H1 (cell line): ENCODE data around the gene PHETA1. TPM values are rescaled to one million over a fixed set of nuclear protein-coding genes. Genes with fewer than 3 reads are reported as not detected.

ENCODE experiments used
- CTCF ChIA-PET: fragments of 300-600 bp; sonication (Branson Sonifier 250); formaldehyde crosslinking; loops from one replicate; lab custom pipeline; 2021; ENCODE audit not compliant: partially characterized antibody; lab: Charles Lee
- POLR2A ChIA-PET: fragments of 300-600 bp; sonication (Branson Sonifier 250); formaldehyde crosslinking; loops from one replicate; lab custom pipeline; 2021; ENCODE audit warnings: inconsistent platforms; ENCODE audit not compliant: partially characterized antibody; lab: Charles Lee
- DNase-seq, 2 experiments: peaks; one replicate each; pipeline versions ENCODE4 v3.0.0 to v3.0.0-alpha.2; 2010 to 2022; ENCODE audit warnings: low spot score in 2 of 2, low read depth in 1 of 2, mixed read lengths in 1 of 2
- FAIRE-seq: peaks from 2 replicates; lab custom pipeline; 2011; peaks lifted over from hg19 to GRCh38; lab: Jason Lieb, UNC
- H2AFZ ChIP-seq: 2 replicates; pipeline ENCODE4 v1.8.1; 2012; ENCODE audit warnings: low read length, inconsistent platforms
- H2AK5ac ChIP-seq: 2 replicates; pipeline ENCODE4 v1.6.1; 2013; ENCODE audit warnings: low read depth, low read length
- H2BK120ac ChIP-seq: replicated peaks from 2 replicates; pipeline ENCODE3; 2013; ENCODE audit warnings: low read depth, low read length, inconsistent platforms
- H2BK12ac ChIP-seq: 2 replicates; pipeline ENCODE4 v1.6.1; 2013; ENCODE audit warnings: low read depth, low read length
- H2BK15ac ChIP-seq: 2 replicates; pipeline ENCODE4 v1.6.1; 2013; ENCODE audit warnings: low read length
- H2BK20ac ChIP-seq: 2 replicates; pipeline ENCODE4 v1.6.1; 2013; ENCODE audit warnings: low read length
- H2BK5ac ChIP-seq: 2 replicates; pipeline ENCODE4 v1.6.1; 2013; ENCODE audit warnings: low read depth, low read length
- H3K14ac ChIP-seq: 2 replicates; pipeline ENCODE4 v1.6.1; 2013; ENCODE audit warnings: inconsistent platforms; ENCODE audit not compliant: insufficient read length
- H3K18ac ChIP-seq: 2 replicates; pipeline ENCODE4 v1.6.1; 2013; ENCODE audit warnings: low read length; ENCODE audit errors: extremely low read depth
- H3K23ac ChIP-seq: 2 replicates; pipeline ENCODE4 v1.6.1; 2013; ENCODE audit warnings: inconsistent platforms; ENCODE audit not compliant: insufficient read length
- H3K23me2 ChIP-seq: 2 replicates; pipeline ENCODE4 v1.6.1; 2013; ENCODE audit warnings: low read depth, low read length
- H3K27ac ChIP-seq: 2 replicates; pipeline ENCODE4 v1.6.1; 2011; ENCODE audit warnings: low read depth, low read length, inconsistent platforms
- H3K27me3 ChIP-seq, 4 experiments: replicated peaks in 1 of 4; 1 replicate in 1 of 4; 2 replicates in 3 of 4; pipeline versions ENCODE4 v1.6.1 to v1.8.1; 2011 to 2013; ENCODE audit warnings: low read length in 3 of 4, mild to moderate bottlenecking in 3 of 4, inconsistent platforms in 2 of 4, mixed read lengths in 2 of 4, moderate library complexity in 1 of 4; ENCODE audit not compliant: control insufficient read depth in 3 of 4, insufficient read depth in 3 of 4; ENCODE audit errors: extremely low read depth in 1 of 4
- H3K36me3 ChIP-seq, 4 experiments: 2 replicates each; pipeline versions ENCODE4 v1.6.1 to v1.8.1; 2011 to 2013; ENCODE audit warnings: mild to moderate bottlenecking in 4 of 4, low read length in 3 of 4, moderate library complexity in 2 of 4, control low read depth in 1 of 4, inconsistent platforms in 1 of 4; ENCODE audit not compliant: insufficient read depth in 4 of 4, control insufficient read depth in 2 of 4
- H3K4ac ChIP-seq: replicated peaks from 2 replicates; pipeline ENCODE3; 2013; ENCODE audit warnings: low read length, low read depth, mixed read lengths, inconsistent platforms; ENCODE audit not compliant: insufficient read length
- H3K4me1 ChIP-seq, 4 experiments: replicated peaks in 1 of 4; 1 replicate in 1 of 4; 2 replicates in 3 of 4; pipeline versions ENCODE4 v1.6.1 to v1.8.1; 2011 to 2013; ENCODE audit warnings: low read length in 3 of 4, inconsistent platforms in 2 of 4, mixed read lengths in 1 of 4; ENCODE audit not compliant: insufficient read depth in 4 of 4, control insufficient read depth in 3 of 4
- H3K4me2 ChIP-seq, 2 experiments: 2 replicates each; pipeline versions ENCODE4 v1.6.1 to v1.8.1; 2011 to 2013; ENCODE audit warnings: low read depth in 2 of 2, low read length in 2 of 2, control low read depth in 1 of 2, inconsistent platforms in 1 of 2, mild to moderate bottlenecking in 1 of 2; ENCODE audit not compliant: insufficient read depth in 1 of 2
- H3K4me3 ChIP-seq, 4 experiments: fragments of 200-600, 300-600 bp in 1 of 4; sonication (generic), shearing (Covaris generic), sonication (Bioruptor Twin) in 1 of 4; 2 replicates each; pipeline versions ENCODE4 v1.5.1 to v1.8.1; 2011 to 2016; ENCODE audit warnings: low read length in 4 of 4, low read depth in 3 of 4, control low read depth in 2 of 4, inconsistent platforms in 2 of 4, mild to moderate bottlenecking in 2 of 4, mixed read lengths in 1 of 4, moderate library complexity in 1 of 4; ENCODE audit not compliant: insufficient read depth in 2 of 4; ENCODE audit errors: extremely low read depth in 1 of 4
- H3K56ac ChIP-seq: replicated peaks from 2 replicates; pipeline ENCODE3; 2013; ENCODE audit warnings: low read depth, mild to moderate bottlenecking, mixed read lengths, low read length, inconsistent platforms; ENCODE audit not compliant: insufficient read length
- H3K79me1 ChIP-seq: 2 replicates; pipeline ENCODE4 v1.6.1; 2013; ENCODE audit warnings: low read depth, low read length, control low read depth
- H3K79me2 ChIP-seq, 2 experiments: 2 replicates each; pipeline versions ENCODE4 v1.6.1 to v1.8.1; 2012 to 2013; ENCODE audit warnings: low read length in 2 of 2, mild to moderate bottlenecking in 2 of 2, inconsistent platforms in 1 of 2; ENCODE audit not compliant: insufficient read depth in 2 of 2, control insufficient read depth in 1 of 2
- H3K9ac ChIP-seq, 4 experiments: replicated peaks in 1 of 4; 1 replicate in 1 of 4; 2 replicates in 3 of 4; pipeline versions ENCODE4 v1.6.1 to v1.8.1; 2011 to 2013; ENCODE audit warnings: low read depth in 3 of 4, low read length in 3 of 4, control low read depth in 2 of 4, mild to moderate bottlenecking in 2 of 4, moderate library complexity in 2 of 4, inconsistent platforms in 1 of 4; ENCODE audit errors: extremely low read depth in 1 of 4
- H3K9me3 ChIP-seq, 2 experiments: 2 replicates each; pipeline versions ENCODE4 v1.6.1 to v1.8.1; 2012 to 2013; ENCODE audit warnings: mild to moderate bottlenecking in 2 of 2, moderate library complexity in 2 of 2, control low read depth in 1 of 2, inconsistent platforms in 1 of 2, low read depth in 1 of 2, low read length in 1 of 2, mixed read lengths in 1 of 2; ENCODE audit not compliant: insufficient read depth in 2 of 2
- H4K20me1 ChIP-seq, 2 experiments: replicated peaks in 1 of 2; 2 replicates each; pipeline versions ENCODE3 to v1.8.1; 2011 to 2013; ENCODE audit warnings: inconsistent platforms in 2 of 2, low read length in 2 of 2, mild to moderate bottlenecking in 1 of 2; ENCODE audit not compliant: insufficient read depth in 2 of 2, control insufficient read depth in 1 of 2
- H4K5ac ChIP-seq: 2 replicates; pipeline ENCODE4 v1.6.1; 2013; ENCODE audit warnings: low read length, low read depth, mixed read lengths, inconsistent platforms; ENCODE audit not compliant: insufficient read length
- H4K8ac ChIP-seq: 2 replicates; pipeline ENCODE4 v1.8.0; 2013; ENCODE audit warnings: mild to moderate bottlenecking, moderate library complexity, low read length, inconsistent platforms; ENCODE audit not compliant: insufficient read depth; ENCODE audit errors: extremely low read depth
- H4K91ac ChIP-seq: replicated peaks from 2 replicates; pipeline ENCODE3; 2013; ENCODE audit warnings: low read length, mixed read lengths, inconsistent platforms; ENCODE audit not compliant: insufficient read length
- CTBP2 ChIP-seq: IDR thresholded peaks from 2 replicates; pipeline ENCODE4 v1.7.0; 2011; ENCODE audit warnings: borderline replicate concordance, mild to moderate bottlenecking, moderate library complexity, mixed read lengths, low read length; ENCODE audit not compliant: insufficient read depth, insufficient read length
- CTCF ChIP-seq, 3 experiments: IDR thresholded peaks; 1 replicate in 2 of 3; 2 replicates in 1 of 3; pipeline versions ENCODE4 v1.5.1 to v1.6.1; 2011; ENCODE audit warnings: low read length in 3 of 3, mild to moderate bottlenecking in 3 of 3, inconsistent platforms in 2 of 3, low read depth in 1 of 3, moderate library complexity in 1 of 3; ENCODE audit not compliant: insufficient read depth in 1 of 3; ENCODE audit errors: control extremely low read depth in 1 of 3
- EP300 ChIP-seq, 2 experiments: IDR thresholded peaks; 1 replicate in 1 of 2; 2 replicates in 1 of 2; pipeline ENCODE4 v1.6.1; 2011 to 2012; ENCODE audit warnings: low read depth in 2 of 2, low read length in 2 of 2, mild to moderate bottlenecking in 2 of 2, borderline replicate concordance in 1 of 2, inconsistent platforms in 1 of 2, moderate library complexity in 1 of 2
- JUN ChIP-seq: IDR thresholded peaks from 2 replicates; pipeline ENCODE4 v1.6.1; 2011; ENCODE audit warnings: low read depth, mild to moderate bottlenecking, improper control_type of control experiment, low read length
- RFX5 ChIP-seq: IDR thresholded peaks from 2 replicates; pipeline ENCODE4 v1.6.1; 2011; ENCODE audit warnings: low read depth, low read length, improper control_type of control experiment, borderline replicate concordance
- SIN3A ChIP-seq, 2 experiments: IDR thresholded peaks in 1 of 2; conservative IDR thresholded peaks in 1 of 2; 2 replicates each; pipeline ENCODE4 v1.6.1; 2011 to 2012; ENCODE audit warnings: low read length in 2 of 2, improper control_type of control experiment in 1 of 2, low read depth in 1 of 2, mild to moderate bottlenecking in 1 of 2
- SIX5 ChIP-seq: IDR thresholded peaks from 2 replicates; pipeline ENCODE4 v1.6.1; 2011; ENCODE audit warnings: mild to moderate bottlenecking, low read depth, low read length
- SRF ChIP-seq: IDR thresholded peaks from 2 replicates; pipeline ENCODE4 v1.6.1; 2011; ENCODE audit warnings: mild to moderate bottlenecking, low read depth, low read length, moderate library complexity
- TAF1 ChIP-seq: IDR thresholded peaks from 2 replicates; pipeline ENCODE4 v1.6.1; 2011; ENCODE audit warnings: mild to moderate bottlenecking, low read depth, low read length
- ZNF274 ChIP-seq: IDR thresholded peaks from 2 replicates; pipeline ENCODE4 v1.7.0; 2012; ENCODE audit warnings: low read length, borderline replicate concordance; ENCODE audit errors: extremely low read depth
- WGBS, 2 experiments: shearing (Covaris generic) in 1 of 2; methylation state at CpG; one replicate each; pipeline versions ENCODE4 v1.1.6 to v1.1.7; 2013 to 2015; ENCODE audit warnings: low lambda C conversion rate in 2 of 2, mixed read lengths in 2 of 2, inconsistent platforms in 1 of 2, low coverage in 1 of 2, missing lambda C conversion rate in 1 of 2; ENCODE audit not compliant: insufficient replicate concordance in 2 of 2, insufficient coverage in 1 of 2, insufficient read length in 1 of 2; ENCODE audit errors: extremely low coverage in 1 of 2, missing lambda C conversion rate in 1 of 2; 5-methylcytosine and 5-hydroxymethylcytosine counted together
- polyA plus RNA-seq, 7 experiments: library from polyadenylated mRNA; depleted of rRNA in 3 of 7; stranded (reverse) in 5 of 7; unstranded in 2 of 7; fragments of >200 nt in 5 of 7; fragments of 200-250 nt in 2 of 7; gene quantifications; 1 replicate in 5 of 7; 2 replicates in 1 of 7; 4 replicates in 1 of 7; pipeline versions ENCODE4 v1.2.1 to v1.2.3, GENCODE V29; 2011 to 2013; ENCODE audit warnings: missing spikeins in 2 of 7, mixed read lengths in 2 of 7
- total RNA-seq: library from RNA; stranded (reverse); fragmentation: NEBNext Ultra II Directional; extraction: Animal tissue kit (Norgen Biotek cat#: 25700); gene quantifications from 2 replicates; pipeline ENCODE4 v1.2.1, GENCODE V29; 2021

Gene PHETA1
- total and polyA plus RNA-seq, 2 of the 8 experiments (the other 6 are each of a cell fraction or from before 2014, with no cell fraction given), result 5.2 to 12.3 TPM

- Histone ChIP-seq H3K14ac (no peak overlapping the region), H3K36me3 (no peaks in the 10 kb centered on the region), H3K23ac (no peak overlapping the region), H4K20me1 (no peaks in the 10 kb centered on the region), H3K4me3 (no peak overlapping the region), H2BK20ac (no peak overlapping the region), H2BK12ac (peak overlapping the region; percentile 50; the same call in 1 of the 2 replicates), H2AK5ac (no peak overlapping the region), H2BK15ac (no peak overlapping the region), H4K8ac (no peak overlapping the region), H4K5ac (no peak overlapping the region), H3K4me2 (no peak overlapping the region), H3K9me3 (no peaks in the 10 kb centered on the region), H3K56ac (no peak overlapping the region), H3K18ac (no peak overlapping the region), H3K23me2 (no peaks in the 10 kb centered on the region), H3K27me3 (no peaks in the 10 kb centered on the region; a peak in 1 of 7 replicates), H3K27ac (no peak overlapping the region), H3K9ac (no peak overlapping the region), H2BK120ac (no peak overlapping the region), H3K4me1 (no peaks in the 10 kb centered on the region), H3K4ac (peak overlapping the region; percentile 51), H3K79me2 (no peaks in the 10 kb centered on the region), H3K79me1 (no peaks in the 10 kb centered on the region), H2BK5ac (no peak overlapping the region), H4K91ac (no peak overlapping the region), H2AFZ (no peak overlapping the region)
- no peak for FAIRE-seq
- DNase-seq, result no peak
- ChIA-PET CTCF (interaction anchor here (7.2 kb wide), 1 partner anchor 9 kb away, joined by 50 read pairs; no protein-coding TSS in a partner anchor), POLR2A (interaction anchor here (1.0 kb wide), 1 partner anchor 18 kb away, joined by 3 read pairs; the partner anchor contains the start of gene SH2B3)
- WGBS, 2 experiments, result 91% methylated on average over 9 of the region's 9 CpGs; no CpG with 5 or more reads in 1 of the 2 experiments
- TF ChIP-seq RFX5 (no peak), SRF (no peak), TAF1 (no peak), ZNF274 (no peak), CTBP2 (no peak), SIN3A (conservative IDR thresholded peaks at IDR 0.05 in 1 of 2, IDR thresholded peaks at IDR 0.05 in 1 of 2; ENCODE audit: low read depth in 1 of 2, low read length in 2 of 2) (no peak), EP300 (IDR thresholded peaks at IDR 0.05; ENCODE audit: borderline replicate concordance in 1 of 2, low read depth in 2 of 2, low read length in 2 of 2) (no peak), CTCF (IDR thresholded peaks at IDR 0.05; ENCODE audit: control extremely low read depth in 1 of 3, insufficient read depth in 1 of 3, low read depth in 1 of 3, low read length in 3 of 3) (no peak), JUN (no peak), SIX5 (no peak)
Observed at GRCh38 chr12:111387747-111388323, 18.9 kb upstream of the PHETA1 start.
